GM19395 (cell line): ENCODE measurements around the gene PTPRF.

Experiments
- ATAC-seq: cut with Tn5 transposase; IDR thresholded peaks from one replicate; pipeline ENCODE4 v1.9.1; 2021; ENCODE audit warnings: mild to moderate bottlenecking, moderate library complexity; ENCODE audit not compliant: unreplicated experiment

Gene PTPRF

DNA sequence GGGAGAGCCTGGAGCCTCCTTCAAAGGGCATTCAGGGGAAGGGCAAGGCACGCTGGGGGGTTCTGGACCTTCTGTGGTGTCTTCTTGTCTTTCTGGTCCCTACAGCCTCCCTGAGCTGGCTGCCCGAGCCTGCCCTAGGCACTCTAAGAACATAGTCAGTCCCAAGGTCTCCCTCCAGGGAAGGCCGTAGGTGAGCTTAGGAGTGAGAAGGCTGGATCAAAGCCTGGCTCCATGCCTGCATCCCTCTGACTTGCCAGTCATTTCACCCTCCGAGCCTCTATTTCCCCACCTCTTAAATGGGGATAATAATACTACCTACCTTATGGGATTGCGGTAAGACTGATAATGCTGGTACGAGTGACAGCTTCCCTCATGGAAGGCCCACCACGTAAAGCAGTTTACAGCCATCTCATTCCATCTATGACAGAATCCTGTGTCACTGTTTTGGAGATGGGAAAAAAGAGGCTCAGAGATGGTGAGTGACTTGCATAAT, 20.8 kb downstream of the PTPRF start:
- ATAC-seq = no peak

DNA sequence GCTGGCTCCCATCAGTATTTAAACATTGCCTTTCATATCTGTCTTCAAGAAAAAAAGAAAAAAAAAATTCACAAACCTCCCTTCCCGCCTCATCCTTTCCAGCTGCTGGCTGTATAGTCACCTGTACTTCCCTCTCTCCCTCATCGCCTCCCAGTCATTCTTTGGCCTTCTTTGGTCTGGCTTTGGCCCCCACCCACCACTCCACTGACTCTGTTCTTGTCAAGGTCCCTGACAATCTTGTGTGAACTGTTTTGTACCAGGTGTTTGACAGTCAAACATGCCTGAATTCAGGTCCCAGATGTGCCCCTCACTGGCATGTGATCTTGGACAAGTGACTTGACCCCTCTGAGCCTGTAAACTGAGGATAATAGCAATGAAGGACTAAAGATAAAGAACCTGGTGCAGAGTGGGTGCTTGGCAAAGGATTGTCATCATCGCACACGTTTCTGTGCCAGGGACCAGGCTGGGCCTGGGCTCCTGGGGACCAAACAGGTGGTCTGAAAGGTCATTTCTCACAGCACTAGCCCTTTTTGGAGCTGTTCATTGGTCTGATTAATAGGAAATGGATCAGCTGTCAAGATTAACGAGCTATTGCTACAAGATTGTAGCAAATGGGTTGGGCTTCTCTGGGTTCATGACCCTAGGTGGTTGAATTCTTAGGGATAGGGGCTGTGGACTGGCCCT, 21.5 kb downstream of the PTPRF start:
- no peak for ATAC-seq

DNA sequence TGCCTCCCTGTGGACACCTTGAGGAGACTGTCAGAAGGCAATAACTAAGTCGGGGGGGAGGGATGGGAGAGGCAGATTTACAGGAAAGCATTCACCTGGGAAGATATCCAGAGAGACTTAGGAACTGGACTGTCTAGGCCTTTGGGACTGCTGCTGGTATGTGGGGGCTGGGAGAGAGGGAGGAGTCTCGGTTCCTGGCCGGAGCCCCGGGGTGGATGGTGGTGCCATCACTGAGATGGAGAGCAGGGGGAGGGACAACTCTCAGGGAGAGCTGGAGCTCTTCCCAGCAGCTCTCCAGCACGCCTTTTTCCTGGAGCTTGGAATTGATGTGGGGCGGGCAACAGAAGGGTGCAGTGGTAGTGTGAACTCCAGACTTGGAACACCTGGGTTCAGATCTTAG, 22.1 kb downstream of the PTPRF start:
- ATAC-seq = no peak

DNA sequence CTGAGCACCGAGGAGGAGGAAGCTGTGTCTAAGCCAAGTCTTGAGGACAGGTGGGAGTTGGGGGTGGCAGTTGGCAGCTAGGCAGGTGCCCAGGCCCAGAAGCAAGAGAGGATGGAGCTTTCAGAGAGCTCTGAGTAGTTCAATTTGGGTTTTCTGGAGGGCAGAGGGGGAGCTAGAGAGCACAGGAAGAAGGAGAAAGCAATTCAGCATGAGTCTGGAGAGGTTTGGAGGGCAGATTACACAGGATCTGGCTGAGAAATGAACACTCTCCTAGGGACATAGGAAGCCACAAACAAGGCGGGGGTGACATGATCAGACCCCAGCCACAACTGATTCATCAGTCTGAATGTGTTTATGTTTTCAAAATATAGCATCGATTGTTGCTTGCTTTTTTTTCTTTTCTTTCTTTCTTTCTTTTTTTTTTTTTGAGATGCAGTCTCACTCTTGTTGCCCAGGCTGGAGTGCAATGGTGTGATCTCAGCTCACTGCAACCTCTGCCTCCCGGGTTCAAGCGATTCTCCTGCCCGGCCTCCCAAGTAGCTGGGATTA, 23.8 kb downstream of the PTPRF start:
- ATAC-seq = no peak

DNA sequence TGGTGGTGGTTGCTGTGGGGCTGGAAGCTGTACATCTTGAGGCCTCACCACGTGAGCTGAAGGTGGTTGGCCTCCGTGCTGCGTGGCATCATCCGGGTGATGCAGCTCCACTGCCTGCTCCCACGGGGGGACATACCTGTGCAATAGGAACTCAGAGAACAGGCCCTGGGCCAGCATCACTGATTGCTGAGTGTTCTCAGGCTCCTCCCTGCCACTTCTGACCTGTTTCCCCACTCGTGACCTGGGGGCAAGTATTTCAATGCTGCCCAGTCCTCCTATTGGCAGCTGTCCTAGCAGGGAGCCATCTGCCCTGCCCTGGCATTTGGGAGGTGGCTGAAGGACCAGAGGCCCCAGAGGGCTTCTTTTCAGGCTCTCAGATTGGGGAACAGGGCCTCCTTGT, 26.1 kb downstream of the PTPRF start:
- no peak for ATAC-seq

DNA sequence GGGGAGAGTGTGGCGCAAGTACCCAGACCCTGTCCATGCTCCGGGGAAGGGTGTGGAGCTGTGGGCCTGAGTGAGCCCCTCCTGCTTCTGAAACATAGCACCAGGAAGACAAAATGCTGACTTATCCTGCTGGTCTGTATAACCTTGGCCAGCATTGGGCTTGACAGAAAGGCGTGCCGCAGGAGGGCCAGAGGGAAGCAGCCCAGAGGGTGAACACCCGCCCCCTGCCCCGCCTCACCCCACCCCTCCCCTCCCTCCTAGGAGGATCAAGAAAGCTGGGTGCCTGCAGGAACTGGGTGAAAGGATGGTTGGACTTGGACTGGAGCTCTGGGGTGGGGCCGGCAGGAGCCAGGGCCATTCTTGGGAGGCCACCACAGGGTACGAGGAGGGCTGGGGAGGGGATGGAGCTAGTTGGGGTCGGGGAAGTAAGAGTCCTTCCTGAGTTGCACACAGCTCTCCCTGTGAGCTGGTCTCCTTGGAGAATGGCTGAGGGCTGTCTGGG, 27.1 kb downstream of the PTPRF start:
- no peak for ATAC-seq

DNA sequence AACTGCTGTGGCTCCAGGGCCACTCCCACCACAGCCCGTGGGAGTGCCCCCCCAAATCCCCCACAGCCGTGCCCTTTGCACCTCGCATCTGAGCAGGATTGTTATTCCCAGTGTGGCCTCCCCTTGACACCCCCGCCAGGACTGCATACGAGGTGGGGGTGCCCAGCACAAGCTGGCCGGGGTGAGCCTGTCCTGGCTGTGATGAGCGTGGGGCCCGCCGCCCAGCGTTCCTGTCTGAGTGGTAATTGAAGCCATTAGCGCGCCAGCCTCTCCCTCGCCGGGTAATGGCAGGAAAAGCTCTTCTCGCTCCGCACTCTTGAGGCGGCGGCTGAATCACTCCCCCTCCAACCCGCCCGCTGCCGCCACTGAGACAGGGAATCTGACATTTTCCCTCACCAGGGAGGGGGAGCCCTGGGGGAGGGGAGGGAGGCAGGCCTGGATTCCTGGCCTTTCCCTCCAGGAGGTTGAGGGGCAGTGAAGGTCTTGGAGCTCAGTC, 27.7 kb downstream of the PTPRF start:
- no peak for ATAC-seq

DNA sequence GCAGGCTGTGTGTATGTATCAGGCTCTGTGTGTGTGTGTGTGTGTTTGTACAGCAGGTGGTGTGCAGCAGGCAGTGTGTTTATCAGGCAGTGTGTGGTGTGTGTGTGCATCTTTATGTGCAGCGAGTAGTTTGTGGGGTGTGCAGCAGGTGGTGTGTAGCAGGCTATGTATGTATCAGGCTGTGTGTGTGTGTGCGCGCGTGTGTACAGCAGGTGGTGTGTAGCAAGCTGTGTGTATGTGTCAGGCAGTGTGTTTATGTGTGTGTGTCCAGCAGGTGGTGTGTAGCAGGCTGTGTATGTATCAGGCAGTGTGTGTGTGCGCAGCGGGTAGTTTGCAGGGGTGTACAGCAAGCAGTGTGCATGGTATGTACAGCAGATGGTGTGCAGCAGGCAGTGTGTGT, 29.0 kb downstream of the PTPRF start:
- ATAC-seq = no peak

DNA sequence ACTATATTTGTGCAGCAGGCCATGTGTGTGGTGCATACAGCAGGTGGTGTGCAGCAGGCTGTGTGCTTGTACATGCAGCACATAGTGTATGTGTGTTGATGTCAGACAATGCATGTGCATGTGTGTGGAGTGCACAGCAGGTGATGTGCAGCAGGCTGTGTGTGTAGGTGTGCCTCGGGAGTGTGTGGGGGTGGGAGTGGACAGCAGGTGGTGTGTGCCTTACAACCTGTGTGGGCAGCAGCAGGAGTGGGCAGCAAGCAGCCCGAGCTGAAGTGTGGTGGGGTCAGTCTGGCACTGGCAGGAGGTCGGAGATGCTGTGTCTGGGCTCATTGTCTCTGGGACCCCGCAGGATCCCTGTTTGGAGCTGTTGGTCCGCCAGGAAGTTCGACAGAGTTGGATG, 29.6 kb downstream of the PTPRF start:
- ATAC-seq = no peak

DNA sequence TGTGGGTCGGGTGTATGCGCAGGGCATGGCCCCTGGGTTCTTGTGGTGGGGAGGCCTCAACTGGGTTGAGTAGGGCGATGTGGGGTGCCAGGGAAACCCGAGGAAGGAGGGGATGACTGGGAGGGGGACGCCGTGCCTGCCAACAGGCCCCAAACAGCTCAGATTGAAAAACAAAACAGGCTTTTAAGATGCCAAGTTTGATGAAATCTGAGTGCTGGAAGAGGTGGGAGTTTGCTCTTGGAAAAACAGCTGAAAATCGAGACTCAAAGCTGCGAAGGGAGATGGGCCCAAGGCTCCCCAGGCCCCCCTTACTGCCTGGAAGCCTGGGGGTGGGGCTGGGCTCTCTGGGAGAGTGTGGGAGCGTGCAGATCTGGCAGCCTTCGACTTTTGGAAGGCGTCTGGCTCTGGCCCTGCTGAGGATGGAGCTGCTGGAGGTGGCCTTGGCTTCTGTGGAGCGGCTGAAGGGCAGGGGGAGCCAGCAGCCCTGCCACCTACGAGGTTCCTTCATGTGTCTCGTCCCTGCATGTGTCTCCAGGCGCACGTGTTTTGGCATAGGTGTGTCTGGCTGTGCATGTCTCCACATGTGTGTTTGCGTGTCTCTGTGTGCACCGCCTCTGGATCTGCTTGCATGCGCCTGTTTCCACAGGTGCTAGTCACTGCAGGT, 33.3 kb downstream of the PTPRF start:
- no peak for ATAC-seq

DNA sequence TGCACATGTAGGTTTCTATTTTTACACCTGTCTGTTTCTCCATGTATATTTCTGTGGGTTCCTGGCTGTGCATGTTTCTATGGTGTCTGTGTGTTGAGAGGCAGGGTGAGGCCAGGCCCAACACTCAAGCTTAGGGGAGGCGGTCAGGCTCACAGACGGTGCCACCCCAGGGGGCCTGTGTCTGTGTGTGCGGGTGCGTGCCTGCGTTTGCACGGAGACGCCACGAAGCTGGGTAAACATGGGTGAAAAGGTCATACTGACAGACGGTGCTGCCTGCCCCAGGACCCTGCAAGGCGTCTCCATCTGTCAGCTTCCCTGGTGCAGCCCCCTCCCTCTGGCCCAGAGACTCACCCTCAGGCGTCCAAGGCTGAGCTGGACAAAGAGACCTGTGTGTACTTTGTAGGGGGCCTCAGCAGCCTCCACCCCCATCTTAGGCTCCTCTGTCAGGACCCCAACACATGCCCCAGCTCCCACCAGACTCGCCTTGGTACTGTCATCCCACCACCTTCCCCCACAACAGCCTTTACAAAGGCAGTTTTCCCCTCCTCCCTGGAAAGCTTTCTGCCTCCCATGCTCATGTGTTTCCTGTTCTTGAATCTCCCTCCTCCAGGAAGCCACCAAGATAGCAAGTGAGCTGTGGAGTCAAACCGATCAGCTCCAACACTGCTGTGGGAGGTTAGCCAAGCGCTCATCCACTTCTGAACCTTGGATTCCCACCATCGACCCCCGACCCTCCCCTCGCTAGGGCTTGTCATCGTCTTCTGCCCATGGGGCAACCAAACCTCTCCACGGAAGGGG, 34.1 kb downstream of the PTPRF start:
- no peak for ATAC-seq

DNA sequence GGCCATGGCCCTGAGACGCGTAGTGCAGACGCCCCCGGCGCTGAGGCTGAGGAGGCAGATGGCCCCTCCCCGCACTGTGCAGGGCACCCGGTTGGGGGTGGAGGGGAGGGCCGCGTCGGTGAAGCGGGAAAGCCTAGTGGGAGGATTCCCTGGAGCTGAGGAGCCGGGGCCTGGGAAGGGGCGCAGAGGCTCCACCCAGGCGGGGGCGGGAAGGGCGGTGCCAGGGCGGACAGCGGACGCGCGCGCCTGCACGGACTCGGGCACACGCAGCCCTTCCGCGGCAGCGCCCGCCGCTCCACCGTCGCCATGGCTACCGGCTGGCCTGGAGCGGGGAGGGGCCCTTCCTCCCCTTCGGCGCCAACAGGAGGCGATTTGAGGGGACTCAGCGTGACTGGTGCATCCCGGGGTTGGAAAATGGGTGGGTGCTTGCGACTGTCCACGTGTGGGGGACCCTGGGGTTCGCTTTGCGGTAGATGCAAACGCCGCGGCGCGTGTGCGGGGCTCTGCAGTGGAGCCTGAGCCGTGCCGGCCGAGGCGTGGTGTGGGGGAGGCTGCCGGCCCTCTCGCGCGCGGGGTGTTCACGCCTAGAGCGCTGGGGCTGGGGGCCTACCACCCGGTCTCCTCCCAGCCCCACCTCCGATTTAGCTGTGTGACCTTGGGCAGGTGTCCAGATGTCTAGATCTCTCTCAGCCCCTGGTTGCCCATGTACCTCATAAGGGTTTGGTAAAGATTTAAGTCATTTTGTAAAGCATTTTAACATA, 35.1 kb downstream of the PTPRF start:
- ATAC-seq = no peak

DNA sequence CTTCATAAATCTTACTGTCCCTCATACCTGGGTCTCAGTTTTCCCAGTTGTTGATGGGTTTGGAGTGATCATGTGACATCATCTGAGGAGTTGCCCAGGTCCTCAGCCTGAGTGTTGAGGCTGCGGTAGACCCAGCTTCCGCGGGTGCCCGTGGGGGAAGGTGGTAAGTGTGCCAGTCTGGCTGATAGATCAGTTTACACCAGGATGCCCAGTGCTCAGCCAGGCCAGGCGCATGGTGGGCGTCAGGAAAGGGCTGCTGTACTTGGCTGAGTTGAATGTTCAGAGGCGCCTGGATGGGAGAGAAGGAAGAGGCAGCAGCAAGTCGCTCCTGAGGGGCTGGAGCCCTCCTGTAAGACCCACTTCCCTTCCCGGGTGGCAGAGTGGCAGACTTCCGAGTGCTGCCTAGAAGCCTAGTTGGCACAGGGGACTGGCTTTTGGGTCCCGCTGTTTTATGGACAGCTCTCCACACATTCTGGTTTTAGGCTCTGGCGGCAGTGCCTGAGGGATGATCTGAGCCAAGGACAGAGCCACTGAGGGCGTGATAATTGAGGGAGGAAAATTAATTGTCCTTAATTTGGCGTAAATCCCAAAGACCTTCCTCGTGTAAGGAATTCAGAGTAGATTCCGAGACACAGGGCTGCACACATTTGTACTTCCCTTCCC, 35.8 kb downstream of the PTPRF start:
- no peak for ATAC-seq

DNA sequence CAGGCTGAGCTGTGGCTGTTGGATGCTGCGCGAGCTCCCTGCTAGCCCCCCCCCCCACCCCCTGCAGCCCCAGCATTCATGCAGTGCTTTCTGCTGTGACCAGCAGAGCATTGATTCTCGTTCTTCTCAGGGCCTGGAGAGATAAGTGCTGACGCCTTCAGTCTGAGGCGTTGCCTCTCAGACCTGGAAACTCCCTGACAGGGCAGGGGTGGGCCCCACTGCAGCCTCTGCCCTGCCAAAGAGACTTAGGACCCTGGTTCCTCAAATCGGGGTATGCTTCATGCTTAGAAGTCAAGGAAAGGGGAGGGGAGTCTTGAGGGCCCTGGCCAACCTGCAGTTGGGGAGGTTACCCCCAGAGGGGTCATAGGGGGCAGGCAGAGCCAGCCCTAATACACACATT, 38.5 kb downstream of the PTPRF start:
- no peak for ATAC-seq

DNA sequence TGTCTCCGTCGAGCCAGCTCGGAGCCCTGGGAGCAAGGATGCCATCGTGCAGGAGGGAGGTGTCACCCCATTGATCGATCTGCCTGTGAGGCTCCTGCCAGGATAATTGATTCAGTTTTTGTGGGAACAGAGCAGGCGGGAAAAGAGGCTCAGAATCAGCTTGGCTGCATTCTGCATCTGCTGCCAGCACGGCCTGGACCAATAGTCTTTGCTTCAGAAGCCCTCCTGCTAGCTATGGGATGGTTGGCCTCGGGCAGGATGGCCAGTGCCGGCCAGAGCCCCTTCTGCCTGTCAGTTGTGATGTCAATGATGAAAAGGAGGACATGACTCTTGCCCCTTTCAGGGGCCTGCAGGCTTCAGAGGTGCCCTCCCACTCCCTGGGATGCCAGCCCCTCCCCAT, 39.6 kb downstream of the PTPRF start:
- ATAC-seq = no peak

DNA sequence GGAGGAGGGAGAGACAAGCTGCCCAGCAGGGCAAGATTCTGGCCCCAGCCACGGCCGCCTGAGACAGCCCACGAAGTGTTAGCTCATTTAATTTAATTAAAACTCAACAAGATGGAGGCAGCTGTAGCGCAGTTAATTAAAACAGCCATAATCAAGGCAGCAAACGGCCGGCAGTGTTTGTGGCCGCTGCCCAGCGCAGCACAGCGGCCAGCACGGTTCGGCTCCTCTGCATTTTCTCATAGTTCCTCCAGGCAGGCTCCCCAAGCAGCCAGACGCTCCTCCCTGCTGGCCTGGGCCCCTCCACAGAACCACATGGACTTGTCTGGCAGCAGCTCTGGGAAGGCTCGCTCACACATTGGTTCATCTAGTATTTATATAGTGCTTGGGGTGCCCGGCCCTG, 40.0 kb downstream of the PTPRF start:
- ATAC-seq = no peak

DNA sequence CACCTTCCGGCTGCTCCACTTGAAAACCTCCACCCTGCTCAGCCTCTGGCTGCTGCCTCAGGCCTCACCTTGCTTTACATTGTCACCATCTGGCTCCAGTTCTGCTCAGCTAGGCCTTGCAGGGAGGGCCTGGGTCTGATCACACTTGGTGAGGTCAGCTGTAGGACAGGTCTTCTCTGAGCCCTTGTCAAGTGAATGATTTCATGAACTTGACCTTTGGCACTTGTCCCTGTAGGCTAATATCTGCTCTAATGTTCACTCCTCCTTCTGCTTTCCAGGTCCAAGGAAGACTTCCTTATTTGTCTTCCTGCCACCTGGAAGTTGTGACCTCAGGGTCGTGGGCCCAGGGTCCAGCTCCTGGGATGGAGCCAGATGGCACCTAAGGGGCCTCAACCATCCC, 41.4 kb downstream of the PTPRF start:
- ATAC-seq = no peak

DNA sequence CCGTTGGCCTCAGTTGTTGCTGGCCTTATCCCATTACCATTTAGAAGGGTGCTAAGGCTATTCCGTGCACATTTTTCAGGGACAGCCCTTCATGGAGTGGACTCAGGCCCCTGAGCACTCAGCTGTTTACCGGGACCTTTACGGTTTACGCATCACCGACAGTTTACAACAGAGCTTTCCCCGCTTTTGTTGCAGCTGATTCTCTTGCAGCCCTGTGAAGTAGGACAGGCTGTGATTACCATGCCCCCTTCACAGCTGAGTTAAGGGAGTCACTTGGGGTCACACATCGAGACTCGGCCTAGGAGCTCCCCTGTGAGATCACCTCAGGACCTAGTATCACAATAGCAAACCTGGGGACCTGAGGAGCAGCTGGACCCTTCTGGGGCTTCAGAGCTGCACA, 41.9 kb downstream of the PTPRF start:
- ATAC-seq = no peak

DNA sequence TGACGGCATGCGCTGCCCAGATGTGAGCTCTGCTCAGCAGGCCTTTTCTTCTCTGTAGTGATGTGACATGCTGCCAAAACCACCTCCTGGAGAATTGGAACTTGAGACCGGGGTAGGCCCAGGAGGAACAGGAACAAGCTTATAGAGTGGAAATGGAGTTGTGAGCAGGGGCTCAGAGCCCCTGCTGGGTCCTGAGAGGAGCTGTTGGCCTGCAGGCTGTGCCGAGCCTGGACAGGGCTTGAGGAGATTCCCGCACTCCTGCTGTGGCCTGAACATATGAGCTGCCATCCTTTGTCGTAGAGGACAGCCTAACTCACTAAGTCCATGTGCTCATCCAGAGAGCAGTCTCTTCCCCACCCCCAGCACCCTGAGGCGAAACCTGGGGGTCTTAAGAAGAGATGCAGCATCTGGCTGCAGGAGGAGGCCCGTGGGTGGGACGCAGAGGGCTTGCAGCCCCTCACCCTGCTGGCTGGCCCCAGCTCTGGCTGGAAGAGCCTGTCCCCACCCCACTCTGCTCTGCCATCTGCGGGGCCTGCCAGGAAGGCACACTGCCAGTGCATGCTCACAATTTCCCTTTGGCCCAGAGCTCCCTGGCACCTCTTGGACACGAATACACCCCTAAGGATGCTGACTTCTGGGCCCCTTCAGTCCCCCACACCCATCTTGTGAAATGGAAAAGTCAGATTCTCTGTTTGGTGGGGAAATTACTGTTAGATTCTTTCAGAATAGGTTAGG, 42.5 kb downstream of the PTPRF start:
- ATAC-seq = no peak
